ENCODE results near the gene GHDC. TPM values are rescaled to one million over a fixed set of nuclear protein-coding genes. Genes with fewer than 3 reads are reported as not detected.
"Not testable (repeated sequence)": the region's sequence is repeated elsewhere in the genome, so short reads cannot be mapped to it uniquely, and the experiment has no call there.

Gene GHDC
- total and polyA plus RNA-seq, 2 donors from 2014 or later = 37.0 to 41.2 TPM

DNA sequence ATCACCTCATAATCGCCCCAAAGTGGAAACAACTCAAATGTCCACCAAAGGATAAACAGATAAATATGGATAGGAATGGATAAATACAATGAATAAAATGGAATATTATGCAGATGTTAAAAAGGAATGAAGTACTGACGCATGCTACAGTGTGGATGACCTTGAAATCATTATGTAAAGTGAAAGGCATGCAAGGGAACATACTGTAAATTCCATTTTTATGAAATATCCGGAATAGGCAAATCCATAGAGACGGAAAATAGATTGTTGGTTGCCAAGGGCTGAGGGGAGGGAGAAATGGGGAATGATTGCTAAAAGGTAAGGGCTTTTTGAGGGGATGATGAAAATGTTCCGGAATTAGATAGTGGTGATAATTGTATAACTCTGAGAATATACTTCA is 45.9 kb upstream of the GHDC start:
- H3K36me3 ChIP-seq (ENCODE audit: control insufficient read depth in 2 of 3, insufficient read depth in 3 of 3, low read length in 3 of 3) = no peaks in the 10 kb centered on the region
- H3K4me3 ChIP-seq (ENCODE audit: low read length in 3 of 3) = no peak overlapping the region
- no peaks in the 10 kb centered on the region for H3K27me3 ChIP-seq (ENCODE audit: control insufficient read depth, insufficient read depth, low read length)
- intact Hi-C loops (cut with DNase I) = no loop called here
- no peak for TF ChIP-seq CTCF (IDR thresholded peaks at IDR 0.05; ENCODE audit: borderline replicate concordance, extremely low read depth, insufficient read depth)
- H3K9ac ChIP-seq (ENCODE audit: low read length in 3 of 3) = no peak overlapping the region
- no peak overlapping the region for H3K27ac ChIP-seq (ENCODE audit: low read depth in 2 of 2, low read length in 2 of 2)
- DNase-seq = no peak
- no peaks in the 10 kb centered on the region for H3K9me3 ChIP-seq (ENCODE audit: control insufficient read depth in 2 of 3, insufficient read depth in 1 of 3, low read length in 3 of 3)
- H3K4me1 ChIP-seq (ENCODE audit: control insufficient read depth in 2 of 3, insufficient read depth in 2 of 3, low read depth in 1 of 3, low read length in 3 of 3) = no peaks in the 10 kb centered on the region
- no peak for FAIRE-seq

DNA sequence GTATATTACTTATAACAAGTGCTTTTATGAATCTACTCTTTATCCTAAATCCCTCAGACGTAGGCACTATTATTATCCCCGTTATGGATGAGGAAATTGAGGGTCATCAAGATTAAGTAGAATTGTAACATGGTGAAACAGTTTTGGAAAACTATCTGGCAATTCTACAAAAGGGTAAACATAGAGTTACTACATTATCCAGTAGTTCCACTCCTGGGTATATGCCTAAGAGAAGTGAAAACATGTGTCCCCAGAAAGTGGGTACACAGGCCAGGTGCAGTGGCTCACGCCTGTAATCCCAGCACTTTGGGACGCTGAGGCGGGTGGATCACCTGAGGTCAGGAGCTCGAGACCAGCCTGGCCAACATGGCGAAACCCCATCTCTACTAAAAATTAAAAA is 45.3 kb upstream of the GHDC start:
- H3K9me3 ChIP-seq (ENCODE audit: control insufficient read depth in 2 of 3, insufficient read depth in 1 of 3, low read length in 3 of 3); H3K4me1 ChIP-seq (ENCODE audit: control insufficient read depth in 2 of 3, insufficient read depth in 2 of 3, low read depth in 1 of 3, low read length in 3 of 3); H3K36me3 ChIP-seq (ENCODE audit: control insufficient read depth in 2 of 3, insufficient read depth in 3 of 3, low read length in 3 of 3); intact Hi-C loops (cut with DNase I); H3K27me3 ChIP-seq (ENCODE audit: control insufficient read depth, insufficient read depth, low read length); H3K27ac ChIP-seq (ENCODE audit: low read depth in 2 of 2, low read length in 2 of 2); FAIRE-seq; DNase-seq; H3K4me3 ChIP-seq (ENCODE audit: low read length in 3 of 3); H3K9ac ChIP-seq (ENCODE audit: low read length in 3 of 3): not testable (repeated sequence)

DNA sequence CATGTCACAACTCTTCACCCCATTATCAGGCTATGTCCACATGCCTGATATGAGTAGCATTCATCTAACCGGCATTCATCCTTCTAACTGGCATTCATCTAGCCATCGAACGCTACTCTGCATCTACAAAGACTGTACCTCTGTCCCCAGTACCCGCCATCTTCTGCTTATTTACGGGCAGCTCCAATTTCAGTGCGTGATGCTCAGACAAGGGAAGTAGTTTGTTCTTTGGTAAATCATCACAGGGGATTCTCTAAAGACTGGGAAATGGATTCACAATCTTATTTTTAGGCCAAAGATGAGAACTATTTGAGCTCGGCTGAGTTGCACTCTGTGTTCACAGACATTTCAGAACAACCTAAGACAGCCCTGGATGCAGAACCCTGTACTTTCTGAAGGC is 42.5 kb upstream of the GHDC start:
- H3K9me3 ChIP-seq (ENCODE audit: control insufficient read depth in 2 of 3, insufficient read depth in 1 of 3, low read length in 3 of 3) = no peaks in the 10 kb centered on the region
- no peak overlapping the region for H3K27ac ChIP-seq (ENCODE audit: low read depth in 2 of 2, low read length in 2 of 2)
- H3K9ac ChIP-seq (ENCODE audit: low read length in 3 of 3) = no peak overlapping the region
- peaks cover 0 to 3% (median 0%) of the 10 kb centered on the region in 3 donors for H3K4me1 ChIP-seq (ENCODE audit: control insufficient read depth in 2 of 3, insufficient read depth in 2 of 3, low read depth in 1 of 3, low read length in 3 of 3)
- DNase-seq (peak in 2 of 5 donors; percentile 13 to 20), FAIRE-seq (no peak)
- H3K27me3 ChIP-seq (ENCODE audit: control insufficient read depth, insufficient read depth, low read length) = no peaks in the 10 kb centered on the region
- intact Hi-C loops (cut with DNase I) = no loop called here
- H3K36me3 ChIP-seq (ENCODE audit: control insufficient read depth in 2 of 3, insufficient read depth in 3 of 3, low read length in 3 of 3) = no peaks in the 10 kb centered on the region
- TF ChIP-seq CTCF (IDR thresholded peaks at IDR 0.05; ENCODE audit: borderline replicate concordance, extremely low read depth, insufficient read depth) = no peak
- H3K4me3 ChIP-seq (ENCODE audit: low read length in 3 of 3) = no peak overlapping the region

DNA sequence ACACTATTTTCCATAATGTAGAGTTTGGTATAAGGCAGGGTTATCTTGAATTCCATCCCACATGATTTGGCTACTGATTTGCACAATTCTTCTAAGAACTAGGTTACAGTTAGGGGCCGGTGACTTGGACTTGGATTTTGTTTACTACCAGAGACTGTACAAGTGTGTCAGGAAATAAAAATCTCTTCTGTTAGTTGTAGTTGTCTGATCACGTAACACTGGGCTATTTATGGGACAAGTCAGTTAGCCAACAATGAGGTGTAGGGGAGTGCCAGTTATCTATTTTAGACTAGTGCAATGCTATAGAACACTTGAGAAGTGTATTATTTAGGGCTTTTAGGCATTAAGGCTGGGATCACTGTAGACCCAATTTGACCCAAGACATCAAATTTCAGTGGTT is 39.7 kb upstream of the GHDC start:
- Histone ChIP-seq H3K9ac (ENCODE audit: low read length in 3 of 3) (no peak overlapping the region), H3K36me3 (ENCODE audit: control insufficient read depth in 2 of 3, insufficient read depth in 3 of 3, low read length in 3 of 3) (no peaks in the 10 kb centered on the region)

More for the DNA sequence above, 39.7 kb upstream of the GHDC start:
- Histone ChIP-seq H3K27me3 (ENCODE audit: control insufficient read depth, insufficient read depth, low read length) (no peaks in the 10 kb centered on the region), H3K27ac (ENCODE audit: low read depth in 2 of 2, low read length in 2 of 2) (no peak overlapping the region), H3K4me3 (ENCODE audit: low read length in 3 of 3) (no peak overlapping the region), H3K4me1 (ENCODE audit: control insufficient read depth in 2 of 3, insufficient read depth in 2 of 3, low read depth in 1 of 3, low read length in 3 of 3) (peaks cover 0 to 3% (median 0%) of the 10 kb centered on the region in 3 donors), H3K9me3 (ENCODE audit: control insufficient read depth in 2 of 3, insufficient read depth in 1 of 3, low read length in 3 of 3) (no peaks in the 10 kb centered on the region)
- no peak for FAIRE-seq
- intact Hi-C loops (cut with DNase I) = no loop called here
- no peak for DNase-seq
- no peak for TF ChIP-seq CTCF (IDR thresholded peaks at IDR 0.05; ENCODE audit: borderline replicate concordance, extremely low read depth, insufficient read depth)

Data from kidney (tissue), 14 donors.